Activated T-helper 1 cell treated with anti-CD3 and anti-CD28 coated beads, Interleukin-12 subunit alpha, Interleukin-12 subunit beta, Interleukin-2, Interleukin-4 antibody, amounts not matched to agents 30 ng/mL and 10 ng/mL and 1 ng/mL, durations not matched to agents 14 hours and 24 hours and 36 hours (primary cell): ENCODE results near the gene ADGB. TPM values are rescaled to one million over a fixed set of nuclear protein-coding genes. Genes with fewer than 3 reads are reported as not detected.
"Not testable (repeated sequence)": the region's sequence is repeated elsewhere in the genome, so short reads cannot be mapped to it uniquely, and the experiment has no call there.

Experiments used
- DNase-seq: peaks from one replicate; pipeline ENCODE4 v3.0.0; 2021; ENCODE audit warnings: low spot score
- H3K27ac Mint-ChIP-seq: one replicate; pipeline ENCODE4 v1.8.0; 2021; ENCODE audit warnings: mild to moderate bottlenecking, mixed read lengths
- H3K27me3 Mint-ChIP-seq: one replicate; pipeline ENCODE4 v1.8.0; 2022; ENCODE audit warnings: mild to moderate bottlenecking, moderate library complexity, mixed read lengths; ENCODE audit not compliant: insufficient read depth
- H3K36me3 Mint-ChIP-seq: one replicate; pipeline ENCODE4 v1.8.0; 2021; ENCODE audit warnings: low read depth, mixed read lengths
- H3K4me1 Mint-ChIP-seq: one replicate; pipeline ENCODE4 v1.8.0; 2021; ENCODE audit warnings: low read depth, mixed read lengths
- H3K4me3 Mint-ChIP-seq: one replicate; pipeline ENCODE4 v1.8.0; 2021; ENCODE audit warnings: mild to moderate bottlenecking, moderate library complexity, mixed read lengths
- H3K9me3 Mint-ChIP-seq: one replicate; pipeline ENCODE4 v1.8.0; 2021; ENCODE audit warnings: mixed read lengths
- intact Hi-C: fragments of 100-400 bp; cut with micrococcal nuclease; formaldehyde crosslinking; loops from one replicate; pipeline ENCODE4 v1.15.1; 2024
- total RNA-seq: library from RNA; stranded (reverse); gene quantifications from 2 replicates; pipeline ENCODE4 v1.2.3, GENCODE V29; 2022

The ADGB gene
- total RNA-seq = not detected in 2 replicates

GRCh38 chr6:146598772-146599405, at the start of gene ADGB:
ADGB (plus strand) TSS chr6:146598972; CDS start chr6:146599041, 69 bp downstream.
- no peak for DNase-seq
- Mint-ChIP-seq H3K9me3 (no peaks in the 10 kb centered on the region), H3K4me3 (no peak within 1 kb of the TSS), H3K4me1 (peaks cover 7% of the 10 kb centered on the region), H3K27me3 (peaks cover 9% of the 10 kb centered on the region), H3K36me3 (no peaks in the 10 kb centered on the region), H3K27ac (no peak within 1 kb of the TSS)
- intact Hi-C loops = no loop called here

GRCh38 chr6:146550911-146551310, 47.9 kb upstream of the ADGB start:
- H3K4me1 Mint-ChIP-seq = no peaks in the 10 kb centered on the region
- no peaks in the 10 kb centered on the region for H3K36me3 Mint-ChIP-seq
- no peak overlapping the region for H3K4me3 Mint-ChIP-seq
- peaks cover 8% of the 10 kb centered on the region for H3K27me3 Mint-ChIP-seq
- intact Hi-C loops = no loop called here
- H3K9me3 Mint-ChIP-seq = no peaks in the 10 kb centered on the region
- no peak for DNase-seq
- no peak overlapping the region for H3K27ac Mint-ChIP-seq

- Mint-ChIP-seq H3K36me3 (no peaks in the 10 kb centered on the region), H3K4me3 (no peak overlapping the region), H3K9me3 (no peaks in the 10 kb centered on the region), H3K27ac (no peak overlapping the region), H3K4me1 (no peaks in the 10 kb centered on the region), H3K27me3 (peaks cover 8% of the 10 kb centered on the region)
- intact Hi-C loops = no loop called here
- no peak for DNase-seq
Measured at GRCh38 chr6:146551545-146551944, 47.2 kb upstream of the ADGB start.

- intact Hi-C loops = no loop called here
- Mint-ChIP-seq H3K4me3 (no peak overlapping the region), H3K9me3 (no peaks in the 10 kb centered on the region), H3K27ac (no peak overlapping the region), H3K27me3 (no peaks in the 10 kb centered on the region), H3K36me3 (no peaks in the 10 kb centered on the region), H3K4me1 (no peaks in the 10 kb centered on the region)
- DNase-seq = no peak
Measured at GRCh38 chr6:146553377-146554135, 45.2 kb upstream of the ADGB start.

- no peak for DNase-seq
- intact Hi-C loops = no loop called here
- H3K27me3 Mint-ChIP-seq = no peaks in the 10 kb centered on the region
- no peaks in the 10 kb centered on the region for H3K4me1 Mint-ChIP-seq
- H3K4me3 Mint-ChIP-seq = no peak overlapping the region
- H3K9me3 Mint-ChIP-seq = no peaks in the 10 kb centered on the region
- no peak overlapping the region for H3K27ac Mint-ChIP-seq
- H3K36me3 Mint-ChIP-seq = no peaks in the 10 kb centered on the region
Measured at GRCh38 chr6:146560607-146561006, 38.2 kb upstream of the ADGB start.

GRCh38 chr6:146566661-146567060, 32.1 kb upstream of the ADGB start:
- H3K4me3 Mint-ChIP-seq, H3K36me3 Mint-ChIP-seq, H3K27ac Mint-ChIP-seq, DNase-seq, H3K9me3 Mint-ChIP-seq, H3K27me3 Mint-ChIP-seq, intact Hi-C loops, H3K4me1 Mint-ChIP-seq: not testable (repeated sequence)

- intact Hi-C loops, H3K4me3 Mint-ChIP-seq, DNase-seq, H3K9me3 Mint-ChIP-seq, H3K27ac Mint-ChIP-seq, H3K27me3 Mint-ChIP-seq, H3K4me1 Mint-ChIP-seq, H3K36me3 Mint-ChIP-seq: not testable (repeated sequence)
Measured at GRCh38 chr6:146568619-146569018, 30.2 kb upstream of the ADGB start.

GRCh38 chr6:146574211-146574610, 24.6 kb upstream of the ADGB start:
- no peaks in the 10 kb centered on the region for H3K36me3 Mint-ChIP-seq
- no peaks in the 10 kb centered on the region for H3K4me1 Mint-ChIP-seq
- no peak for DNase-seq
- no peaks in the 10 kb centered on the region for H3K9me3 Mint-ChIP-seq
- H3K27ac Mint-ChIP-seq = no peak overlapping the region
- H3K27me3 Mint-ChIP-seq = peaks cover 1% of the 10 kb centered on the region
- no peak overlapping the region for H3K4me3 Mint-ChIP-seq
- intact Hi-C loops = no loop called here

GRCh38 chr6:146578054-146578453, 20.7 kb upstream of the ADGB start:
- DNase-seq = no peak

GRCh38 chr6:146581968-146582367, 16.8 kb upstream of the ADGB start:
- DNase-seq = no peak
- H3K4me3 Mint-ChIP-seq = no peak overlapping the region
- H3K27ac Mint-ChIP-seq = no peak overlapping the region
- intact Hi-C loops = no loop called here
- no peaks in the 10 kb centered on the region for H3K36me3 Mint-ChIP-seq
- no peaks in the 10 kb centered on the region for H3K9me3 Mint-ChIP-seq
- H3K27me3 Mint-ChIP-seq = no peaks in the 10 kb centered on the region
- no peaks in the 10 kb centered on the region for H3K4me1 Mint-ChIP-seq

More at GRCh38 chr6:146578054-146578453, 20.7 kb upstream of the ADGB start:
- intact Hi-C loops = no loop called here
- H3K4me3 Mint-ChIP-seq = no peak overlapping the region
- H3K27ac Mint-ChIP-seq = no peak overlapping the region
- no peaks in the 10 kb centered on the region for H3K9me3 Mint-ChIP-seq
- H3K36me3 Mint-ChIP-seq = no peaks in the 10 kb centered on the region
- no peaks in the 10 kb centered on the region for H3K4me1 Mint-ChIP-seq
- H3K27me3 Mint-ChIP-seq = no peaks in the 10 kb centered on the region

- Mint-ChIP-seq H3K4me1 (no peaks in the 10 kb centered on the region), H3K27me3 (no peaks in the 10 kb centered on the region), H3K4me3 (no peak overlapping the region), H3K27ac (no peak overlapping the region), H3K36me3 (no peaks in the 10 kb centered on the region), H3K9me3 (no peaks in the 10 kb centered on the region)
- no peak for DNase-seq
- intact Hi-C loops = no loop called here
Measured at GRCh38 chr6:146582857-146583256, 15.9 kb upstream of the ADGB start.

GRCh38 chr6:146583966-146584365, 14.8 kb upstream of the ADGB start:
- intact Hi-C loops = no loop called here
- Mint-ChIP-seq H3K4me1 (no peaks in the 10 kb centered on the region), H3K36me3 (no peaks in the 10 kb centered on the region), H3K4me3 (no peak overlapping the region), H3K27ac (no peak overlapping the region), H3K27me3 (no peaks in the 10 kb centered on the region), H3K9me3 (no peaks in the 10 kb centered on the region)
- DNase-seq = no peak

- DNase-seq = no peak
- H3K27ac Mint-ChIP-seq = no peak overlapping the region
- no peaks in the 10 kb centered on the region for H3K4me1 Mint-ChIP-seq
- intact Hi-C loops = no loop called here
- no peak overlapping the region for H3K4me3 Mint-ChIP-seq
- H3K9me3 Mint-ChIP-seq = no peaks in the 10 kb centered on the region
- peaks cover 3% of the 10 kb centered on the region for H3K27me3 Mint-ChIP-seq
- H3K36me3 Mint-ChIP-seq = no peaks in the 10 kb centered on the region
Measured at GRCh38 chr6:146587459-146587858, 11.3 kb upstream of the ADGB start.
